Measurements from ENCODE around the gene RIC3.
A peak's percentile ranks its signal among the peaks of the same experiment; 100 is the strongest.

Gene RIC3, protein sequence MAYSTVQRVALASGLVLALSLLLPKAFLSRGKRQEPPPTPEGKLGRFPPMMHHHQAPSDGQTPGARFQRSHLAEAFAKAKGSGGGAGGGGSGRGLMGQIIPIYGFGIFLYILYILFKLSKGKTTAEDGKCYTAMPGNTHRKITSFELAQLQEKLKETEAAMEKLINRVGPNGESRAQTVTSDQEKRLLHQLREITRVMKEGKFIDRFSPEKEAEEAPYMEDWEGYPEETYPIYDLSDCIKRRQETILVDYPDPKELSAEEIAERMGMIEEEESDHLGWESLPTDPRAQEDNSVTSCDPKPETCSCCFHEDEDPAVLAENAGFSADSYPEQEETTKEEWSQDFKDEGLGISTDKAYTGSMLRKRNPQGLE

DNA sequence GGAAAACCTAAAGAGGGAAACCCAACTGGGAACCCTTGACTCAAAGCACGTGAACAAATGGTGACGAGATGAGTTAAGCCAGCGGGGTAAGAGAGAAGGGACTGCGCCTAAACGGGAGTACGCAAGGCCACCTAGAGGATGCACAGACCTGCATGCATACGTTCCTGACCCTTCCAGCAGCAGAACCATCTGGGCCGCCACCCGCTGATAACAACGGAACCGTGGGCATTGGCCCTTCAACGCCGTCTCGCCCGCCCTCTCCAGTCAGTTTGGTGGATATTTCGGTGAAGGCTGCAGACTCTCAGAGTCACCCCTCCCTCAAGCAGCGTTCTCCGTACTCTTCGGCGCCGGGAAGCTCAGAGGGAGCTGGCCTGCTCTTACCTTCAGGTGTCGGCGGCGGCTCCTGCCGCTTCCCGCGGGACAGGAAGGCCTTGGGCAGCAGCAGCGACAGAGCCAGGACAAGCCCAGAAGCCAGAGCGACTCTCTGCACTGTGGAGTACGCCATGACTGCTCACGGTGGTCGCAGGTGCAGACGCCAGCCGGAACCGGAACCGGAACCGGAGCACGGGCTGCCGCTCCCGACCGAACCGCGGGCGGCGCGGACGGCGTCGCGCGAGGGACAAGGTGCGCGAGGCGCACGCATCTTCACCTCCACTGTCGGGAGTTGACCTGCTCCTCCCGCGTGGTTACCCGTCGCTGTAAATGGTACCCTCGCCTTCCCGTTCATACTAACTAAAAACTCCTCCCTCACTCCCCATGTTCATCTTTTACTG lies at the start of gene RIC3:
TSS of gene RIC3 (minus strand) at position 541 of the 773 bp plus-strand sequence. CDS start at position 505, 36 bp downstream.
- no peak for DNase-seq (ENCODE audit: low read depth)

DNA sequence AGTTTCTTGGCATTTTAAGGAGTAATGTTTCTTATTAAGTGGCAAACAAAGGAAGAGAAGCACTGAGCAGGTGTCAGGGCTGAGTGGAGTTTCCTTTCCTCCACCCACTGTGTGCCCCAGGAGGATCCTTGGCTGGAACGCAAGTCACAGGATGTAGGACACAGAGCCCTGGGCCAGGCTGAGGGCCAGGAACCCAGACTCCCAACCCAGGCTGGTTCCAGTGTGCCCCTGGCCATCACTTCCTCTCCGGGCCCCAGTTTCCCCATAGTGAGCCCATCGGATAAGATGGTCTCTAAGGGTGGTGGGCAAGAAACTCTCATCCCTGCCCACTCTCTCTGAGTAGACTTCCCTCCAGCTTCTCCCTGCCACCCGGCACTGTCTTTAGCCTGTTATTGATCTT lies 49.6 kb upstream of the RIC3 start:
- DNase-seq (ENCODE audit: low read depth), result no peak

DNA sequence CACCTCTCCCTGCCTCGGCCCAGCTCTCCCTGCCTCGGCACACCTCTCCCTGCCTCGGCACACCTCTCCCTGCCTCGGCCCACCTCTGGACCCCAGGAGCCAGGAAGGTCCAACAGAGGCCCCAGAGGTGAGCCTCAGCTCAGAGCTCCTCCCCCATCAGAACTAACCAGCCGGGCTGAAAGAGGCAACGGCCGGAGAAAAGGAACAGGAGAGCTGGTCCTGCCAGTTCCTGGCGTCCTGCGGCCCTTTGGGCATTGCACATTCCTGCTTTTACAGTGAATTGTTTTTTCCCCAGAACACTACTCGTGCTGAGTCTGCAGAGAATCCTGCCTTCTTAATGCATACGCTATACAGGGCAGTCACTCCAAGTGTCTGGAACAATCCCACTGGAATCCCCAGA lies 49.1 kb upstream of the RIC3 start:
- DNase-seq (ENCODE audit: low read depth), result no peak

DNA sequence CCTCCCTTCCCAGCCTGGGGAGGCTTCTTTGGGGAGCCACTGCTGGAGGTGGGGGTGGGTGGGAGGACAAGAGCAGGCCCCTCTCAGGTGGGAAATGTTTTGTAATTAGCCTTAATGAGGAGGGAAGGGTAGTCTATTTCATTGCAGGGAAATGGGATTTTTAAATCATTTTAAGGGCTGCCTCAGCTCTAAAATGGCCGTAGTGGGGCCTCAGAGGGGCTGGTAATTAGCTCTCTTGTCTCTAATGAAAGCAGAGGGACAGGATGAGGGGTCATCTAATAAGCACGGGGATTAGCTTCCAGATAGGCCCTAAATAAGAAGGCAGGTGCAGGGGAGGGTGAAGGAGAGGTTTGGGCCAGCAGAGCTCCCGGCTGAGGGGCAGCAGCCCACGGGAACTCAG lies 48.3 kb upstream of the RIC3 start:
- DNase-seq (ENCODE audit: low read depth), result no peak

DNA sequence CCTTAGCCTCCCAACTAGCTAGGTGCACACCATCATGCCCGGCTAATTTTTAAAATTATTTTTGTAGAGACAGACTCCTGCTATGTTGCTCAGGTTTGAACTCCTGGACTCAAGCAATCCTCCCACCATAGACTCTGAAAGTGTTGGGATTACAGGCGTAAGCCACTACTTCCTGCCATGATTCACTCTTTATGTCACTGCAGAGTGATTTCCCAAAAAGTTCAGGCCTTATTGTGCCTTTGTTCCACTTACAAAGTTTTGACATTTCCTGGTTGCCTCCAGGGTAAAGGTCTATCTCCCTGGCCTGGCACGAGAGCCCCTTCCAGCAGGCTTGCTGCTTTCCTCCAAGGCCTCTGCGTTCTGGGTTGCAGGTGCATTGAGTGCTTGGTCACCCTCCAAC lies 44.6 kb upstream of the RIC3 start:
- DNase-seq (ENCODE audit: low read depth), result no peak

DNA sequence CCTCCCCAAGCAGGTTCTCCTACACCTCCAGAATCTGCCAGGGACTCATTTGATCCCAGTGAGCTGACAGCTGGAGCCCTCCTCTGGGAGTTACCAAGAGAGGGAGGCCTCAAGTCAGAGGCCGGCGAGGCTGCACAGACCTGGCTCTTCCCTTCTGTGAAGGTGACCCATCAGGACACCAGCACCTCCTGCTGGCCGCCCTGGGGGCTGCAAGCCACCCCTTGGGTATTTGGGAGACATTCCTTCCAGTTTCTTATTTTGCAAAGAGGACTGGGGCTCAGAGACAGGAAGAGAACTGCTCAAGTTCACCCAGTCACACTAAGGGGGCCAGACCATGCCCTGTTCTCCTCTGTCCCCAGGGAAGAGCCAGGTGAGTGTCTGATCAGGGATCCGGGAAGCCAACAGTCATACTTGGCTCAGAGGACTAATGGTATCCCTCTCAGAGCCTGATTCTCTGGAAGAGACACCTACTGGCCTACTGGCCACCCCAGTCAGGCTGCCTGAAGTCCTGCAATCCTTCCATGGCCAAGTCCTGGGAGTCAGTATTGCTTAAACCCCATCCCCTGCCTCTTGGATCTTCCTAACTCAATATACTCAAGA lies 40.5 kb upstream of the RIC3 start:
- DNase-seq (ENCODE audit: low read depth), result no peak

DNA sequence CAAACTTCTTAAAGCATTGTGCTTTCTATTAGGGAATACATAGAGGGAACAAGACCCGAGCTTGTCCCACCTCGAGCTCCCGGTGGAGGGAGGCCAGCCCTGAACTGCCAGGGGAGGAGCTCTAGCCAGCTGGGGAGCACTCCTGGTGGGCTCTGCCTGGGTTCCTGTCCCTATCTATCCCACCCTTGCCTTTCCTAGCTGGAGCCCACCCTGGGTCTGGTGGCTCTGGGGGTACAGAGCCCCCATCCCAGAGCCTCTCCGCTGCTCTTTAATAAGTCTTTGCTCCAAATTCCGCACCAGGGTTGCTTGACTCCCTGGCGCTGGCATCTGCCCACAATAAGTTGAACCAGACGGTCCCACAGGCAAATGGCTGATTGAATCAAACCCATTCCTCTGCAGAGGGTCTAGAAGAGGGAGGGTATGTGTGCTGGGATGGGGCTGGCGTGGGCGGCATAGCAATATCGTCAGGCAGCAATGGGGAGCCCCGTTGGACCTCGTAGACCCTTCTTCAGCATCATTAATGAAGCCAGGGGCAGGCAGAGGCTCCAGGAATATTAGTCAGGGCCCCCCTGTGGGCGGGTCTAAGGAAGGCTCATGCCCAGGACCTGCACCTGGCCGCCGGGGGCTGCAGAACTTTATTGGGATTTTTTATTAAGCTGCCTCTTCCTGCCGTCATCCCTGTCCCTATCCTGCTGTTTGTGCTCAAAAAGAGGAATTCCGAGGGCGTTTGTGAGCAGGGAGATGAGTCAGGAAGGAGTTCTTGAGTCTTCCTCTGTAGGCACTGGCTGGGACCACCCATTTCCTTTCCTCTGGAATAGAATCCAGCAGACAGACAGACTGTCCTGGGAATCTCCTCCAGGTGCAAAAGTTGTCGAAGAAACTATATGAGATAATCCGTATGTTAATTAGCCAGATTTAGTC lies 38.5 kb upstream of the RIC3 start:
- DNase-seq (ENCODE audit: low read depth), result no peak

DNA sequence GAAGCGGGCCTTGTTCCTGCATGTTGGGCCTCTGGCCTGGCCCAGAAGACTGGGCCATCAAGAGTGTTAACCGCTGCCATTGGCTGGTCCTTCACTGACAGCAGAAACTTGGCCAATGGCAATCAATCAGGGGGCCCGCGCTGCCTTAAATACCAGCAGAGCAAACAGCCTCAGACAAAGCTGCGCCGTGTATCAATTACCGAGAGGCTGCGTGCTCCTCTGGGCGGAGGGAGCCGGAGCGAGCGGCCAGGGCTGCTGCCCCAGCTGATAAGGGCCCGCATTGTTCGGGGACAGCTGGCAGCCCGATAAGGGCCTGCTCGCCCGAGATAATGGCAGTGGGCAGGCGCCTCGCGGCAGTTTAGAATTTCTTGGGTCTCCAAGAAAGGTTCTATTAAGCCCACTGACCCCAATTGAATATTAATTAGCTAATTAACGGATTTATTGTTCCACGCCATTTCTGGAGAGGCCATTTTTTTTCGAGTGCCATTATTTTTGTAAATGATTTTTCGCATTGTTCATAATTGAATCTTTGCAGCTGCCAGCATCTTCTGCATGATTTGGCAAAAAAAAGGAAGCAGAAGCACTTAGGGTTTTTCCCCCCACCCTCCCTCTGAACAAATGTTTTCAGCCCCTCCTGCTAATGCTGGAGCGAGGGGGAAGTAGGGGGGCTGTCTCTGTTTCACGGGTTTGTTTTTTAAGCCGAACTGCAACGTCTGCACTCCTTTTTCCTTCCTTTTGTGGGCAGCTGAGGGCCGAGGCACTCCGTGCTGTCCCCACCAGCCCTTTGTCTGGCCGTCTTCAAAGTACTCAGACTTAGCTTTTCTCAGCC lies 37.6 kb upstream of the RIC3 start:
- DNase-seq (ENCODE audit: low read depth), result no peak

DNA sequence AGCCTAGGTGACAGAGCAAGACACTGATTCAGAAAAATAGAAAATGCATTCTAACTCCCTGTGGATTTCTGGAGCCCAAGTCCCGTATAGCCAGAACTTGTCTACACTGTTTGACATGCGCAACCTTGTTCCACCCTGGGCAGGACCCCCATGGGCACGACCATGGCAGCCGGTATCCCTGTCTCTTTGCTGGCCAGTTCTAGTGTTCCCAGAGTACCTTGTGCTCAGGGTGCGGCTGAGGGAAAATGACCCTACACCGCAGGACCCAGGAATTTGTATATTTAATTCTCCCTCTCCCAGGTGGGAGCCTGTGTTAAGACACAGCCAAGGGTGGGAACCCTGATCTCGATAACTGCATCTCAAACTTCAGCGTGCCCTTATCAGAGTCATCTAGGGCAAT lies 36.7 kb upstream of the RIC3 start:
- DNase-seq (ENCODE audit: low read depth), result no peak

DNA sequence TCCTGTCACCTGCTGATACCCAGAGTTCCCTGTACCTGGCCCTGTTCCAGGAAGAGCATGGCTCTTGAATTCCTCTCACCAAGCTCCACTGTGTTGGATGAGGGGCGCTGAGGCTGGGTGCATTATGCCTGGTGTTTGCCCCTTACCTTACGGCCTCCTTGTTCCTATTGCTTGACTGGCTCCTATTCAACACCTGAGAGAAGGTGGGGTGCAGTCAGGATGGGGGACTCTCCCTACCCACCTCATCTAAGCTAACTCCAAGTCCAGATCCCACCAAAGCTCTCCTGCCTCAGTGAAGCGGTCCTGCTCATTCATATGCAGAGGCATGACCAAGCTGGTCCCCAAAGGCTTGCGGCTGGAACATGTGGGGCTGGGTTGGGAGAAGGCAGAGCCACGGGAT lies 35.8 kb upstream of the RIC3 start:
- no peak for DNase-seq (ENCODE audit: low read depth)

DNA sequence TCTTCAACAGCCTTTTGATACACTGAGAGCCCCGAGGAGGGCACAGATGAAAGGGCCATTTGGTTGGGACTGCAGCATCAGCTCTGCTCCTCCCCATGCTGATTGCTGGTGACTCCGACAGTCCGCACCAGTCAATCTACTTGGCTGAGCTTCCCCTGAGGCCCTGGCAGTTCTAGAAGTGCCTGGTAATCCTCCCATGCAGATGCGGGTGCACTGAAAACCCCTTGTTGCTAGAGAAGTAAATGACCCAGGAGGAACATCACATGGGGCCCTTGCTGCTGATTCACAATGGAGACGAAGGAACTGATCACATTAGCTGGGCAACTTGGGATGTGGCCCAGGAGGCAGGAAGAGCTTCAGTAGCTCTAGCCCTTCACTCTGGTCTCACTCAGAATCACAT lies 35.2 kb upstream of the RIC3 start:
- no peak for DNase-seq (ENCODE audit: low read depth)

DNA sequence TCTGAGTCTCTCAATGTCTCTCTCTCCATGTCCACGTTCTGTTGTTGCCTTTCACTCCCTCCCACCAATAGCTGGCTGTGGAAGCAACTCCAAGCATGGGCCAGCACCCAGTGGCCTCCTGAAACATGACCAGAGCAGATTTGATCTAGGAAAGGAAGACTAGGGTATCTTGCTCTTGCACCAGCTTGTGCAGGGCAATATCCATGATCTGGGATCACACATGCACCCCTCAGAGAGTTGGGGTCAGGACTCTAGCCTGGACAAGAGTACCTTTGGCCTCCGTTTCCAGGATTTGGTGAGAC lies 34.5 kb upstream of the RIC3 start:
- no peak for DNase-seq (ENCODE audit: low read depth)

DNA sequence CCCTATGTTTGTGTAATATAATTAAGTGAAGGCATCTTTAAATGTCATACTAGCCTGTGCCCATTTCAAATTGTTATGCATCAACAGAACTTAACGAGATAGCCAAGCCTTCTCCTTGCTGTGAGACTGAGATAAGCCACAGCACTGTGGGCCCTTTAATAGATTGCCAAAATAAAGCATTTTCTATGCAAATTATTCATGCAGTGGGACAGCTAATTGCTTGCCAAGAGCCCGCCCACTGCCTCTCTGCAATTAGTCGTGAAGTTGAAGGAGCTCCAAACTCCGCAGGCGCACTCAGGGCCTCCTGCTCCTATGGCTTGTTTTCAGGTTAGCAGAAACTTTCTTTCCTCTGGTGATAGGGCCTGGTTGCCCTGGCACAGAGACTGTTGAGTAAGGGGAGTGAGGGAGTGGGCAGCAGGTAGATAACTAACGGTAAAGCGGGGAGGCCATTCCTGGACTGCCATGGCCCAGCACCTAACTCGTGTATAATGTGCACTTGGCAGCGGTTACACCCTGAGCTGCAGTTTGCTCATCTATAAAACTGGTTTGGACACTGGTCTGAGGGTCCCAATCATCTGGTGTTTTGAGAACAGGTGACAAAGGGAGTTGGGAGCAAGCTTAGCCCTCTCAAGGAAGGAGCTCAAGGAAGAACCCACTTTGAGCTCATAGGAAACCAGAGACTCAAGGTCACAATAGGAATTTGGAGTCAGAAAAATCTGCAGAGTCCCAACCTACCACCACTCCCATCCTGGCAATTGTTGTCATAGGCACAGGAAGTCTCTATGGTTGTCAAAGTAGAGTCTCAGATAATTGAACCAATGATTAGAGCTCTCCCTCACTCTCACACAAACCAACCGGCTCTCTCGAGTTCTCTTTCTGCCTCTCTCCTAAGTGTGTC lies 33.9 kb upstream of the RIC3 start:
- DNase-seq (ENCODE audit: low read depth), result no peak

DNA sequence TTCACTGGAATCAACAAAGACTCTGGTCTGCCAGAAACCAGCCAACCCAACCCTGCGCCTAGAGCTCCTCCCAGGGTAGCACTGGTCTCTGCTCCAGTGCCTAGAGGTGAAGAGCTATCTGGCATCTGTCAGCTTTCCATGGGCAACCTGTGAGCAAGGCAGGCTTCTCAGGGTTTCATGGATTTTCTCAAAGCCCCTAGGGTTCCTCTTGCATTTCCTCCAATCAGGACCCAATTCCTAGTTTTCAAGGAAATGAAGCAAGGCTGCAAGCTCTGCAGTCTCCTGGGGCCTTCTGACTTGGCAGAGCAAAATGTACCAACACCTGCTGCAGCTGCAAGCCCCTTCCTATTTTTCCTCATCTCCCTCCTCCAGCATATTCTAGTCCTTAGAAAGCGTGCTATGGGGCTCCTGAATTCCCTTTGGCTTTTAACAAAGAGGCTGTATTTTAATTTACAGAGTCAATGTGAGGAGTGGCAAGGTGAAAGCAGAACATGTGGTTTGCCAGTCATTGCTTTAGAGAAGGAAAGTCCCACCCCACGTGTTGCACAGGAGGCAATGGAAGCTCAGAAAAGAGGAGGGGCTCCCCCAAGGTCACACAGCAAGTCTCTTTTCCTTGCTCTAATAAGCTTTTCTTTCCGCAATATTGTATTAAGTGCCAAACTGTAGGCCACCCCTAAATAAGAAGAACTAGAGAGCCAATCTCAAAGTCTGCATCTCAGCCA lies 33.0 kb upstream of the RIC3 start:
- no peak for DNase-seq (ENCODE audit: low read depth)

DNA sequence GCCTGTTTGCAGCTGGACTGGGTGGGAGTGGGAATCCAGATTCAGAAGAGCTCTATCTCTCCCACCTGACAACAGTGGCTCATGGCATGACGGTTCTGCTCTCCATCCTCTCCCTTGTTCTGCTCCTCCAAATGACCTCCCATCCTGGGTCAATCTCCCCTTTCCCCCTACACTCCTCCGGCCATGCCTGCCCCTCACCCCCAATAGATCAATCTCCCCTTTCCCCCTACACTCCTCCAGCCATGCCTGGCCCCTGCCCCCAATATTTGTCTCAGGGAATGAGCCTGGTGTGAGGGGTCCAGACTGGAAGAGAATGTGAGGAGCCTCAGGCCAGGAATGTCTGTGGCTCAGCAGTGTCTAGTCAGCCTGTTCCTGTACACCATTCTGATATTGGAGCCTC lies 30.9 kb upstream of the RIC3 start:
- DNase-seq (ENCODE audit: low read depth), result no peak

DNA sequence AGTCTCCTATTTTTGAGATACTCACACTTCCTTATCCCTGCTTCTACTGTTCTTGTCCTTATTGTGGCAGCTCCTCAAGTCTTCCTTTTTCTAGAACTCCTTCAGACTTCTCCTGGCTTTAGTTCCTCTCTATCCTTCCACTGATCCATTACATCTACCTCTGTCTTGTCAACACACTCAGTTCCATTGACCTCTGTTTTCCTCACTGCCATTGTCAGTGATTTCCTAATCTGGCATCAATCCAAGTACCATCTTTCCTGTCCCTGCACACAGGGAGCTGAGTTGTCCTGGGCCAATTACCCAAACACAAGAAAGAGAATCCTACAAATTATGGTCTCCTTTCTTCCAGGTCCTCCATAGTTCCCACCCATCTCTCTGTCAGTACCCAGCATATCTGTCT lies 27.9 kb upstream of the RIC3 start:
- DNase-seq (ENCODE audit: low read depth), result no peak

DNA sequence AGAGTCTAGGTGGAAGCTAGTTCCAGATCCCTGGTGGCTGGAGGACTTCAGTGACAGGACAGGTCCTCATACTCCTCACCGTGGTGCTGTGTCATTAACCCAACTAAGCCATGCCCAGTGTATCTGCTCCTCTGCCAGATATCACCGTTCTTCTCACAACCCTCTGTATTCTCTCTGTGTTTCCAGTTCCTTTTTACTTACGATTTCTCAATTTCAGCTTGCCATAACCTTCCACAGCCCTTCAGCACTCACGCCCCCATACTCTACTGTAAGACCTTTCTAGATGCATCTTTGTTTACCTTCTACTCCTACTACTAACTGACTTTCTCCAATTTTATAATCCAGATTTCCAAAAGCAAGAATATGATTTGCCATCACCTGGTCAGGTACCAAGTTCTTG lies 26.1 kb upstream of the RIC3 start:
- DNase-seq (ENCODE audit: low read depth), result no peak

DNA sequence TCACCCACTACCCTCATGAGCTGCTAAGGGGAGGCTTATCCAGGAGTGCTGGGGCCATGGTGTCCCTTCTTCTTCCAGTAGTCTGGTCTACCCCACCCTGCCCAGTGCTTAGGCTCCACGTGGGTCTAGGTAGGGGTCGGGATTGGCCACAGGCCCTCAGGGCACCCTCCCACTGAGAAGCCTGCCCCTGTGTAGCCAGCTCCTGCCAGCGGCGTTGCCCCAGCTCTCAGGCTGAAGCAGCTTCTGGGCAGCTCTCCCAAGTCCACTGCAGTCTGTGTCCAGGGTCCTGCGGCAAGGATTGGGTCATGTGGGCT lies 24.0 kb upstream of the RIC3 start:
- DNase-seq (ENCODE audit: low read depth), result no peak

DNA sequence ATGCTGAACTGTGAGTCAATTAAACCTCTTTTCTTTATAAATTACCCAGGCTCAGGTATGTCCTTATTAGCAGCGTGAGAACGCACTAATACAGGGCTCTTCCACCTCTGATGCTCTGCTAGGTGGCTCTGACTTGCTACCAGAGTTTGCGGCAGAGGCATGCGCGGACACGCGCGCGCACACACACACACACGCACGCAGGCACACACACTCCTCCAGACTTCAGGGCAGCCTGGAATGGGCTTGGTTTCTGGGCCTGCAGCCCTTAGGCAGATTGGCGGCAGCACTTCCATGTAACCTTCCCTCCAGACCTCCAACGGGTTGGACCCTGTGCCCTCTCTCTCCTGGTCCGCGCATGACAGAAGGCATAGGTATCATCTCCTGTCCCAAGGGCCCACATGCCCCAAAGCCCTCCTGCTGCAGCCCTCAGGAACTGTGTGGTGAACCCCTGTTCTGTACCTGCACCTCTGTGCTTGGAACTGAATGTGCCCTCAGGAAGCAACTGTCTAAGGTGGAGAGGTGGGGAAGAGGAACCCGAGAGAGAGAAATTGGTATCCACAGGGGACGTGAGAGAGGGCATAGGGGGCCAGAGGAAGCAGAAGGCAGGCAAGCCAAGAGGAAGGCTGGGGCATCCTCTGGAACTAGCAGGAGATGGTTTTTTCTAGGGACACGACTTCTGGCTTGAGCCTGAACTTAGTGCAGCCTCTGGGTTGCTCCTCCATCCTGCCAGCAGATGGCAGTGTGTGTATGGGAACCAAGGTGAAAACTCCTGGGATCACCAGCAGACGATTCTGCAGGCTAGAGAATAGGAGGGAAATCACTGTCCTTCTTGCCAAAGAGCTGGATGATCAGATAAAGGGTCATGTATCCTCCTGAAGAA lies 23.4 kb upstream of the RIC3 start:
- DNase-seq (ENCODE audit: low read depth), result peak; percentile 50

All from fibroblast of gingiva (primary cell).